Mesenchymal stem cell (in vitro differentiated cells and primary cell): ENCODE data around the gene HAPLN3.
"Not testable (repeated sequence)": the region's sequence is repeated elsewhere in the genome, so short reads cannot be mapped to it uniquely, and the experiment has no call there.

Source experiments
- DNase-seq: peaks from one replicate; pipeline ENCODE4 v3.0.0-alpha.2; 2013
- H2AFZ ChIP-seq: one replicate; pipeline ENCODE4 v1.6.1; 2013; ENCODE audit warnings: low read depth, mild to moderate bottlenecking, control low read depth, inconsistent platforms, low read length, moderate library complexity
- H2AK5ac ChIP-seq: 2 replicates; pipeline ENCODE4 v1.6.1; 2013; ENCODE audit warnings: low read length, moderate library complexity, mild to moderate bottlenecking, inconsistent platforms; ENCODE audit not compliant: severe bottlenecking
- H2BK120ac ChIP-seq: one replicate; pipeline ENCODE4 v1.6.1; 2013; ENCODE audit warnings: low read depth, mild to moderate bottlenecking, inconsistent platforms, low read length, moderate library complexity
- H2BK12ac ChIP-seq, 2 experiments: one replicate each; pipeline ENCODE4 v1.6.1; 2013; ENCODE audit warnings: inconsistent platforms in 2 of 2, low read length in 2 of 2, mild to moderate bottlenecking in 2 of 2, moderate library complexity in 2 of 2, control low read depth in 1 of 2
- H2BK15ac ChIP-seq: one replicate; pipeline ENCODE4 v1.6.1; 2013; ENCODE audit warnings: mild to moderate bottlenecking, low read depth, inconsistent platforms; ENCODE audit not compliant: poor library complexity, severe bottlenecking
- H2BK5ac ChIP-seq: 2 replicates; pipeline ENCODE4 v1.6.1; 2013; ENCODE audit warnings: low read depth, mild to moderate bottlenecking, low read length, control low read depth, inconsistent platforms; ENCODE audit not compliant: poor library complexity, severe bottlenecking
- H3K14ac ChIP-seq, 2 experiments: one replicate each; pipeline ENCODE4 v1.6.1; 2013; ENCODE audit warnings: inconsistent platforms in 2 of 2, low read length in 2 of 2, control low read depth in 1 of 2, mild to moderate bottlenecking in 1 of 2, moderate library complexity in 1 of 2
- H3K18ac ChIP-seq, 2 experiments: one replicate each; pipeline ENCODE4 v1.6.1; 2013; ENCODE audit warnings: inconsistent platforms in 2 of 2, low read length in 2 of 2, control low read depth in 1 of 2, low read depth in 1 of 2, mild to moderate bottlenecking in 1 of 2
- H3K23ac ChIP-seq, 2 experiments: one replicate each; pipeline ENCODE4 v1.6.1; 2013; ENCODE audit warnings: inconsistent platforms in 2 of 2, low read length in 2 of 2, mild to moderate bottlenecking in 2 of 2, moderate library complexity in 2 of 2, control low read depth in 1 of 2
- H3K27ac ChIP-seq: 2 replicates; pipeline ENCODE4 v1.5.1; 2013; ENCODE audit warnings: mild to moderate bottlenecking, moderate library complexity, low read length, control low read depth, inconsistent platforms; ENCODE audit not compliant: poor library complexity, severe bottlenecking
- H3K27me3 ChIP-seq, 2 experiments: 2 replicates each; pipeline versions ENCODE4 v1.6.1 to v1.7.0; 2013; ENCODE audit warnings: low read length in 2 of 2, mild to moderate bottlenecking in 2 of 2, moderate library complexity in 2 of 2, control low read depth in 1 of 2, inconsistent platforms in 1 of 2; ENCODE audit not compliant: control insufficient read depth in 1 of 2, insufficient read depth in 1 of 2
- H3K36me3 ChIP-seq, 2 experiments: 2 replicates each; pipeline versions ENCODE4 v1.6.1 to v1.7.0; 2013; ENCODE audit warnings: low read length in 2 of 2, control low read depth in 1 of 2, inconsistent platforms in 1 of 2, low read depth in 1 of 2, mild to moderate bottlenecking in 1 of 2; ENCODE audit not compliant: insufficient read depth in 2 of 2, control insufficient read depth in 1 of 2
- H3K4ac ChIP-seq, 2 experiments: one replicate each; pipeline ENCODE4 v1.6.1; 2013; ENCODE audit warnings: inconsistent platforms in 2 of 2, low read length in 2 of 2, mild to moderate bottlenecking in 2 of 2, moderate library complexity in 2 of 2, control low read depth in 1 of 2, low read depth in 1 of 2
- H3K4me1 ChIP-seq: 2 replicates; pipeline ENCODE4 v1.6.1; 2013; ENCODE audit warnings: low read depth, low read length, control low read depth; ENCODE audit not compliant: control insufficient read depth, insufficient read depth
- H3K4me2 ChIP-seq: 2 replicates; pipeline ENCODE4 v1.6.1; 2013; ENCODE audit warnings: low read length, mild to moderate bottlenecking, inconsistent platforms; ENCODE audit not compliant: poor library complexity, severe bottlenecking
- H3K4me3 ChIP-seq, 2 experiments: 2 replicates each; pipeline versions ENCODE4 v1.5.1 to v1.7.0; 2013; ENCODE audit warnings: low read length in 2 of 2, mild to moderate bottlenecking in 2 of 2, control low read depth in 1 of 2, low read depth in 1 of 2; ENCODE audit not compliant: insufficient read depth in 1 of 2
- H3K79me1 ChIP-seq: replicated peaks from 2 replicates; pipeline ENCODE4 v1.6.1; 2013; ENCODE audit warnings: mild to moderate bottlenecking, control low read depth, low read length, inconsistent platforms; ENCODE audit not compliant: poor library complexity, severe bottlenecking
- H3K9ac ChIP-seq: 2 replicates; pipeline ENCODE4 v1.7.0; 2013; ENCODE audit warnings: mild to moderate bottlenecking, low read length, moderate library complexity
- H3K9me3 ChIP-seq: 2 replicates; pipeline ENCODE4 v1.7.0; 2013; ENCODE audit warnings: mild to moderate bottlenecking, low read length; ENCODE audit not compliant: control insufficient read depth
- H4K8ac ChIP-seq: one replicate; pipeline ENCODE4 v1.6.1; 2013; ENCODE audit warnings: inconsistent platforms, mild to moderate bottlenecking, low read length, moderate library complexity
- H4K91ac ChIP-seq: one replicate; pipeline ENCODE4 v1.6.1; 2013; ENCODE audit warnings: mild to moderate bottlenecking, low read length, inconsistent platforms
- WGBS: methylation state at CpG from one replicate; pipeline ENCODE4 v1.1.7; 2013; ENCODE audit warnings: mixed read lengths; 5-methylcytosine and 5-hydroxymethylcytosine counted together

HAPLN3 gene

GRCh38 chr15:88934449-88934848, 39.1 kb upstream of the HAPLN3 start:
- H3K23ac ChIP-seq, H3K4me3 ChIP-seq, H3K4me1 ChIP-seq, H2BK120ac ChIP-seq, H4K91ac ChIP-seq, H4K8ac ChIP-seq, H3K79me1 ChIP-seq, H2AK5ac ChIP-seq, H3K9ac ChIP-seq, H3K18ac ChIP-seq, H3K27ac ChIP-seq, DNase-seq, H2BK15ac ChIP-seq, H2AFZ ChIP-seq, H2BK5ac ChIP-seq, H3K14ac ChIP-seq, H3K4me2 ChIP-seq, H3K9me3 ChIP-seq, H3K36me3 ChIP-seq, H3K4ac ChIP-seq, H2BK12ac ChIP-seq: not testable (repeated sequence)
- H3K27me3 ChIP-seq = peaks cover 12 to 19% of the 10 kb centered on the region in 2 experiments
- WGBS = 87% methylated on average over 3 of the region's 4 CpGs

GRCh38 chr15:88932875-88933330, 37.6 kb upstream of the HAPLN3 start:
- no peaks in the 10 kb centered on the region for H3K36me3 ChIP-seq
- no peak overlapping the region for H3K23ac ChIP-seq
- WGBS = 100% methylated on average over 1 of the region's 1 CpG
- peaks cover 1% of the 10 kb centered on the region for H3K4me1 ChIP-seq
- no peak overlapping the region for H4K91ac ChIP-seq
- H3K9me3 ChIP-seq = no peaks in the 10 kb centered on the region
- H3K4me2 ChIP-seq = no peak overlapping the region
- no peak overlapping the region for H3K27ac ChIP-seq
- no peak overlapping the region for H3K18ac ChIP-seq
- H2BK5ac ChIP-seq = no peak overlapping the region
- no peak overlapping the region for H2BK120ac ChIP-seq
- no peak overlapping the region for H3K4ac ChIP-seq
- no peak overlapping the region for H2AK5ac ChIP-seq
- no peak overlapping the region for H2BK12ac ChIP-seq
- H3K4me3 ChIP-seq = no peak overlapping the region
- H2AFZ ChIP-seq = no peak overlapping the region
- no peak overlapping the region for H4K8ac ChIP-seq
- DNase-seq = no peak
- no peak overlapping the region for H3K9ac ChIP-seq
- H2BK15ac ChIP-seq = no peak overlapping the region
- H3K27me3 ChIP-seq = peaks cover 12 to 19% of the 10 kb centered on the region in 2 experiments
- no peaks in the 10 kb centered on the region for H3K79me1 ChIP-seq
- no peak overlapping the region for H3K14ac ChIP-seq

- peaks cover 1% of the 10 kb centered on the region for H3K4me1 ChIP-seq
- no peaks in the 10 kb centered on the region for H3K9me3 ChIP-seq
- H3K4me2 ChIP-seq = no peak overlapping the region
- H2BK12ac ChIP-seq = no peak overlapping the region
- H3K27ac ChIP-seq = no peak overlapping the region
- WGBS = 96% methylated on average over 1 of the region's 4 CpGs
- no peak overlapping the region for H2AFZ ChIP-seq
- no peak overlapping the region for H3K23ac ChIP-seq
- DNase-seq = no peak
- H3K27me3 ChIP-seq = peaks cover 12 to 19% of the 10 kb centered on the region in 2 experiments
- no peak overlapping the region for H3K9ac ChIP-seq
- no peak overlapping the region for H3K4me3 ChIP-seq
- H2BK120ac ChIP-seq = no peak overlapping the region
- no peaks in the 10 kb centered on the region for H3K36me3 ChIP-seq
- H3K4ac ChIP-seq = no peak overlapping the region
- H4K91ac ChIP-seq = no peak overlapping the region
- H3K18ac ChIP-seq = no peak overlapping the region
- H2BK15ac ChIP-seq = no peak overlapping the region
- H2AK5ac ChIP-seq = no peak overlapping the region
- no peak overlapping the region for H3K14ac ChIP-seq
- no peak overlapping the region for H2BK5ac ChIP-seq
- H4K8ac ChIP-seq = no peak overlapping the region
- no peaks in the 10 kb centered on the region for H3K79me1 ChIP-seq
These were observed 37.0 kb upstream of the HAPLN3 start for GRCh38 chr15:88932271-88932874.

GRCh38 chr15:88930579-88930978, 35.2 kb upstream of the HAPLN3 start:
- Histone ChIP-seq H3K79me1 (no peaks in the 10 kb centered on the region), H3K4ac (no peak overlapping the region), H3K27me3 (peaks cover 3 to 6% of the 10 kb centered on the region in 2 experiments), H2AFZ (no peak overlapping the region), H3K9ac (no peak overlapping the region), H2BK120ac (no peak overlapping the region), H3K23ac (no peak overlapping the region), H3K18ac (no peak overlapping the region), H2AK5ac (no peak overlapping the region), H2BK12ac (no peak overlapping the region), H3K36me3 (no peaks in the 10 kb centered on the region), H3K14ac (no peak overlapping the region), H3K9me3 (no peaks in the 10 kb centered on the region), H4K8ac (no peak overlapping the region), H3K27ac (no peak overlapping the region), H4K91ac (no peak overlapping the region), H3K4me1 (peaks cover 1% of the 10 kb centered on the region), H2BK15ac (no peak overlapping the region), H3K4me3 (no peak overlapping the region), H3K4me2 (no peak overlapping the region), H2BK5ac (no peak overlapping the region)
- DNase-seq = no peak
- WGBS = no CpG with 5 or more reads among the region's 2 CpGs
